Lower leg skin (tissue), 3 donors: ENCODE data around the gene RAD1.

ENCODE experiments used
- CTCF ChIP-seq, 3 donors: fragments of 450-650 bp; IDR thresholded peaks; one replicate each; pipeline ENCODE4 v1.5.1; 2016; ENCODE audit warnings: antibody characterized with exemption in 3 of 3, mild to moderate bottlenecking in 3 of 3, moderate library complexity in 2 of 3
- POLR2A ChIP-seq, 2 donors: fragments of 450-650 bp; IDR thresholded peaks; one replicate each; pipeline ENCODE4 v1.6.1; 2016 to 2017; ENCODE audit warnings: antibody characterized with exemption in 2 of 2, mild to moderate bottlenecking in 1 of 2, moderate library complexity in 1 of 2

- TF ChIP-seq POLR2A (IDR thresholded peaks at IDR 0.05) = no peak
- no peak for TF ChIP-seq CTCF (IDR thresholded peaks at IDR 0.05)
These were observed 2.7 kb upstream of the RAD1 start for GRCh38 chr5:34918025-34918424.
